HEK293 (cell line): ENCODE measurements around the gene SETD5.

Experiments
- CTCF ChIA-PET: fragments of 350-600 bp; formaldehyde crosslinking; extraction: SDS; loops from one replicate; lab custom pipeline; 2021; ENCODE audit warnings: antibody characterized with exemption; lab: Yijun Ruan, JAX
- POLR2A ChIA-PET: fragments of 300-600 bp; formaldehyde crosslinking; extraction: SDS; loops from one replicate; lab custom pipeline; 2020; ENCODE audit warnings: antibody characterized with exemption, inconsistent platforms; lab: Yijun Ruan, JAX
- H3K27ac ChIP-seq: fragments of 200-500 bp; sonication (Bioruptor generic); 2 replicates; pipeline ENCODE4 v1.5.1; 2014; ENCODE audit warnings: low read depth, low read length, control low read depth, inconsistent platforms; ENCODE audit errors: extremely low read depth
- H3K36me3 ChIP-seq, 2 experiments: fragments of 200-500 bp in 1 of 2; sonication (Bioruptor generic) in 1 of 2; 1 replicate in 1 of 2; 2 replicates in 1 of 2; pipeline ENCODE4 v1.5.1; 2014 to 2017; ENCODE audit warnings: inconsistent platforms in 2 of 2, low read length in 2 of 2; ENCODE audit not compliant: control insufficient read depth in 2 of 2, insufficient read depth in 1 of 2
- H3K4me1 ChIP-seq: fragments of 200-500 bp; sonication (Bioruptor generic); 2 replicates; pipeline ENCODE4 v1.5.1; 2014; ENCODE audit warnings: mild to moderate bottlenecking, low read length, inconsistent platforms; ENCODE audit not compliant: control insufficient read depth, insufficient read depth
- H3K4me3 ChIP-seq: 2 replicates; pipeline ENCODE4 v1.5.1; 2011; ENCODE audit warnings: low read depth, mild to moderate bottlenecking, control low read depth, low read length, moderate library complexity
- H3K9me3 ChIP-seq: fragments of 200-500 bp; sonication (Bioruptor generic); 2 replicates; pipeline ENCODE4 v1.5.1; 2014; ENCODE audit warnings: low read depth, low read length, inconsistent platforms; ENCODE audit not compliant: control insufficient read depth, insufficient read depth
- AEBP2 ChIP-seq: fragments of 450-650 bp; formaldehyde crosslinking; IDR thresholded peaks from 2 replicates; pipeline ENCODE4 v1.5.1; 2016; ENCODE audit warnings: missing biosample characterization, missing genetic modification characterization, borderline replicate concordance
- IKZF3 ChIP-seq: fragments of 450-650 bp; IDR thresholded peaks from 2 replicates; pipeline ENCODE4 v1.5.0; 2018; ENCODE audit warnings: missing biosample characterization, mild to moderate bottlenecking, missing genetic modification characterization, moderate library complexity
- KLF8 ChIP-seq: fragments of 450-650 bp; formaldehyde crosslinking; IDR thresholded peaks from 2 replicates; pipeline ENCODE4 v1.5.1; 2016; ENCODE audit warnings: missing biosample characterization, missing genetic modification characterization
- PRDM2 ChIP-seq: fragments of 450-650 bp; formaldehyde crosslinking; IDR thresholded peaks from 2 replicates; pipeline ENCODE4 v1.5.1; 2016; ENCODE audit warnings: missing biosample characterization, missing genetic modification characterization, borderline replicate concordance
- TSHZ1 ChIP-seq: fragments of 450-650 bp; formaldehyde crosslinking; IDR thresholded peaks from 2 replicates; pipeline ENCODE4 v1.5.1; 2016; ENCODE audit warnings: missing biosample characterization, missing genetic modification characterization, borderline replicate concordance
- YY2 ChIP-seq: fragments of 450-650 bp; formaldehyde crosslinking; IDR thresholded peaks from 2 replicates; pipeline ENCODE4 v1.5.1; 2016; ENCODE audit warnings: missing biosample characterization, missing genetic modification characterization
- ZBTB10 ChIP-seq: fragments of 450-650 bp; formaldehyde crosslinking; IDR thresholded peaks from 2 replicates; pipeline ENCODE4 v1.5.1; 2016; ENCODE audit warnings: missing biosample characterization, missing genetic modification characterization
- ZFP3 ChIP-seq: fragments of 450-650 bp; formaldehyde crosslinking; IDR thresholded peaks from 2 replicates; pipeline ENCODE4 v1.5.1; 2016; ENCODE audit warnings: low read depth, missing biosample characterization, missing genetic modification characterization
- ZFP37 ChIP-seq: fragments of 450-650 bp; formaldehyde crosslinking; IDR thresholded peaks from 2 replicates; pipeline ENCODE4 v1.5.1; 2016; ENCODE audit warnings: missing biosample characterization, missing genetic modification characterization
- ZNF114 ChIP-seq: fragments of 450-650 bp; formaldehyde crosslinking; IDR thresholded peaks from 2 replicates; pipeline ENCODE4 v1.5.0; 2017; ENCODE audit warnings: missing biosample characterization, missing genetic modification characterization
- ZNF138 ChIP-seq: fragments of 450-650 bp; formaldehyde crosslinking; IDR thresholded peaks from 2 replicates; pipeline ENCODE4 v1.5.1; 2016; ENCODE audit warnings: missing biosample characterization, missing genetic modification characterization, borderline replicate concordance
- ZNF23 ChIP-seq: fragments of 450-650 bp; formaldehyde crosslinking; IDR thresholded peaks from 2 replicates; pipeline ENCODE4 v1.5.1; 2016; ENCODE audit warnings: missing biosample characterization, missing genetic modification characterization, borderline replicate concordance
- ZNF248 ChIP-seq: fragments of 450-650 bp; formaldehyde crosslinking; IDR thresholded peaks from 2 replicates; pipeline ENCODE4 v1.5.1; 2017; ENCODE audit warnings: missing biosample characterization, missing genetic modification characterization
- ZNF423 ChIP-seq: fragments of 450-650 bp; formaldehyde crosslinking; IDR thresholded peaks from 2 replicates; pipeline ENCODE4 v1.5.1; 2016; ENCODE audit warnings: missing biosample characterization, missing genetic modification characterization
- ZNF514 ChIP-seq: fragments of 450-650 bp; formaldehyde crosslinking; IDR thresholded peaks from 2 replicates; pipeline ENCODE4 v1.5.1; 2016; ENCODE audit warnings: missing biosample characterization, missing genetic modification characterization
- ZNF560 ChIP-seq: fragments of 450-650 bp; formaldehyde crosslinking; IDR thresholded peaks from 2 replicates; pipeline ENCODE4 v1.5.1; 2017; ENCODE audit warnings: missing biosample characterization, missing genetic modification characterization, borderline replicate concordance
- ZNF585B ChIP-seq: fragments of 450-650 bp; formaldehyde crosslinking; IDR thresholded peaks from 2 replicates; pipeline ENCODE4 v1.5.1; 2016; ENCODE audit warnings: missing biosample characterization, missing genetic modification characterization
- ZNF621 ChIP-seq: fragments of 450-650 bp; formaldehyde crosslinking; IDR thresholded peaks from 2 replicates; pipeline ENCODE4 v1.5.1; 2017; ENCODE audit warnings: missing biosample characterization, missing genetic modification characterization
- ZNF747 ChIP-seq: fragments of 450-650 bp; formaldehyde crosslinking; IDR thresholded peaks from 2 replicates; pipeline ENCODE4 v1.5.1; 2016; ENCODE audit warnings: missing biosample characterization, missing genetic modification characterization

Gene SETD5

GRCh38 chr3:9405756-9406155 is 8.3 kb downstream of the SETD5 start:
- ChIA-PET POLR2A (interaction anchor here (0.7 kb wide), 1 partner anchor 10 kb away, joined by 3 read pairs; no protein-coding TSS in a partner anchor), CTCF (interaction anchor here (1.3 to 1.8 kb wide), 2 partner anchors 16 to 53 kb away, joined by 4 to 8 read pairs; no protein-coding TSS in a partner anchor)
- no peaks in the 10 kb centered on the region for H3K9me3 ChIP-seq
- no peak for TF ChIP-seq ZFP3
- no peak for TF ChIP-seq YY2 (tag by site-specific recombination)
- no peak for TF ChIP-seq ZNF747 (tag by site-specific recombination)
- no peak for TF ChIP-seq ZNF621 (tag by site-specific recombination)
- TF ChIP-seq ZBTB10 (tag by site-specific recombination) = no peak
- TF ChIP-seq PRDM2 (tag by site-specific recombination) = no peak
- no peak for TF ChIP-seq ZNF514 (tag by site-specific recombination)
- TF ChIP-seq ZNF114 = no peak
- TF ChIP-seq KLF8 (tag by site-specific recombination) = no peak
- no peak for TF ChIP-seq ZNF585B (tag by site-specific recombination)
- TF ChIP-seq ZFP37 = no peak
- no peak for TF ChIP-seq ZNF560 (tag by site-specific recombination)
- no peak for TF ChIP-seq ZNF423 (tag by site-specific recombination)
- TF ChIP-seq TSHZ1 = no peak
- no peak for TF ChIP-seq AEBP2 (tag by site-specific recombination)
- no peak for TF ChIP-seq IKZF3
- TF ChIP-seq ZNF138 (tag by site-specific recombination) = no peak
- TF ChIP-seq ZNF23 (tag by site-specific recombination) = no peak
- no peak for TF ChIP-seq ZNF248 (tag by site-specific recombination)
- no peak overlapping the region for H3K27ac ChIP-seq
- H3K36me3 ChIP-seq = no peaks in the 10 kb centered on the region
- no peak overlapping the region for H3K4me3 ChIP-seq
- peaks cover 41% of the 10 kb centered on the region for H3K4me1 ChIP-seq
